Stimulated activated CD8-positive, alpha-beta memory T cell treated with anti-CD3 and anti-CD28 coated beads, Interleukin-7, amount 100 ng/mL, for 4 hours (primary cell): Measurements from ENCODE around the gene TMEM30A.
A peak's percentile ranks its signal among the peaks of the same experiment; 100 is the strongest.

Experiments used
- DNase-seq, 2 donors: peaks; one replicate each; pipeline ENCODE4 v3.0.0-alpha.2; 2020; ENCODE audit warnings: low read depth in 2 of 2

Gene TMEM30A

DNA sequence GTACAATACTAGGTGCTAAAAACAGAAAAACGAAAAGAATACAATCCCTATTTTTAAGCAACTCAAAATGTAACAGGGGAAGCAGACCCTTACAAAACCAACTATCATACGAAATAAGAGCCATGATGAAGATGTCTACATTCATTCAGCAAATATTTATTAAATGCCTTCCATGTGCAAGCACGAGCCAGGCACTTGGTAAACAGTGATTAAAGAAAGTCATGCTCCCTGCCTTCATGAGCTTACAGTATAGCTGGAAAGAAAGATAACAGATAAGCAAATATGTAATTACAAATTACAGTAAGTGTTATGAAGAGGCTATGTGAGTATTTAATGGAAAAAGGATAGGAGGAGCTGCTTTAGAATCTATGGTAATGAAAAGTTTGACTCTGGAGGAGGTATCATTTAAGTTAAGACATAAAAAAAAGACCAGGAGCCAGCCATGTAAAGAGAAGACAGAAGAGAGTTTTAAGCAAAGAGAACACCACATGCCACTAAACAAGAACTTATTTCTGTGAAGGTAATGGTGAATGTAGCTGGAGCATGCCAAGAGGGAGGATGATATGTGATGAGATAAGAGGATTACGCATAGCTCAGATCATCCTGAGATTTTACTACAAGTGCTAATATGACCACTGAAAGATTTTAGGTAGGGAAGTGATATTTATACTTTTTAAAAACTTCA lies 21.7 kb downstream of the TMEM30A start:
- DNase-seq = no peak

DNA sequence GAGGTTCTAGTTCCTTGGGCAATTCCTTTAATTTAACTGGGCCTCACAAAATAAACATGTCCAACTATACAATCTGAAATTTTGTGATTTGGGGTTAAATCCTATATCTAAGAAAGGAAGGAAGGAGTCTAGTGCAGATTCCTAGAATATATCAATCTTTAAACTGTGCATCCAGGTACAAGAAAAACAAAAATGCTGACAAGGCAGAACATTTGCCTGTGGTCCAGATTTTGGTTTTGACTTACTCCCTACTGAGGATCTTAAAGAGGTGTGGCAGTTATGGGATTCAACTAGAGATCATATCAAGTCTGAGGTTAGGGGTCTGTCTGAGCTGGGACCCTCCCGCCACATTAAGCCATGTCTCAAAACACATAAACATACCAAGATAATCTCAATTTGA lies 23.3 kb downstream of the TMEM30A start:
- no peak for DNase-seq

DNA sequence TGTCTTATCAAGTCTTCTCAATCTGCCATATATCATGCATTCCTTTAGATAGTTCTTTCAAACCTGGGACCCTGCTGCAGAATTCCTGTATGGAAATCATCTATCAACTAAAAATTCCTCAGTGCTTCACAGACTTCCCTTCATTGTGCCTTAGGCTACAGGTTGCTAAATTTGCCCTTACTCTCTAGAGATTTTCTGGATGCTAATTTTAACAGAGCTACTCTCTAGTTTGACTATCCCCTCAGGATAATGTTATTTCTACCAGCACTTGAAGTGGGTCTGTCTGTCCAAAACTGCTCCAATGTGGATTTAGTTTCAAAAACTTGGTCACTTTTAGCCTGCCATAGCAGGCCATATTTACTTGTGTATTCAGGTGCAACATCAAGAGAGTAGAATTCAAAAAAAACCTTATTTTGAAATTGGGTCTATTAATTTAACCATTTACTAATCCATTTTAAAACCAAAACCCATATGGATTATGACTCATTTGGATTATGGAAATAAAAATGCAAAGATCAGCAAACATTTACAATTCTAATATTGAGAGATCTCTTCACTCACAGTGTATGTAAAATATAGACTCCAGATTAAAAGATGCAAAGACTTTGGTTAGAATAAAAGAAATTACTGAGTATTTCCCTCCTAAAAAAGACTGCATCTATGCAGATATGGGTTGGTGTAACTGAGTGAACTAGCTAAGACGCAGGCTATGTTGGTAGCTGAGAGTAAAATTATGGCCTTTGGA lies 27.1 kb downstream of the TMEM30A start:
- no peak for DNase-seq

- DNase-seq = no peak
These were observed 34.0 kb downstream of the TMEM30A start for GRCh38 chr6:75250552-75250951.

- no peak for DNase-seq
These were observed 34.8 kb downstream of the TMEM30A start for GRCh38 chr6:75249837-75250236.

- DNase-seq = no peak
These were observed 38.2 kb downstream of the TMEM30A start for GRCh38 chr6:75246386-75246785.

DNA sequence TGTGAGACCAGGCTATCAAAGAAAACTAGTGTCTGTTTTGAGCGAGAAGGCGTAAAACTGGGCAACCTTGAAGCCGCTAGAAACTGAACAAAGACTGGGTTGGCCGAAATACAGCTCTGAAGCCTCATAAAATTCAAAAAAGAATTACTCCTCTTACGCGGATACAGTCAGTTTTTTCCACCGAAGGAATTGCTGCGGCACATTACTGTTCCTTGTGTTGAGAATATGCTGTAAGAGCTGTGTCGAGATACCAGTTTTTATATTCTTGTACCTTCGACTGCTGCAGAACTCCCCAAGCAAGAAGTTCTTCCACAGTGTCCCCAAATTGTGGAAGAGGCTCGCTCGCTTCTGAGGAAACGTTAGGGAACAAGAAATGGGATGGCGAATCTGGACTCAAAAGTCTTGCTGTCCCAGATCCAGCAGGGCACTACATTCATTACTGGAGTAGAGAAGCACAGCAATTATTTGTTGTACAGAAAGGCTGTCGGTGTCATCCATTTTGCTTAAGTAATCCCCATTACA lies 40.5 kb downstream of the TMEM30A start:
- DNase-seq = no peak

- DNase-seq = peak; percentile 74 to 77
These were observed 41.1 kb downstream of the TMEM30A start, which contains the start of gene COX7A2 for GRCh38 chr6:75243333-75244062. COX7A2 (minus strand) TSS chr6:75243801; CDS start chr6:75243734, 67 bp downstream.

- DNase-seq = no peak
These were observed 48.0 kb downstream of the TMEM30A start for GRCh38 chr6:75236630-75237029.

- no peak for DNase-seq
These were observed 49.3 kb downstream of the TMEM30A start for GRCh38 chr6:75235271-75235670.

DNA sequence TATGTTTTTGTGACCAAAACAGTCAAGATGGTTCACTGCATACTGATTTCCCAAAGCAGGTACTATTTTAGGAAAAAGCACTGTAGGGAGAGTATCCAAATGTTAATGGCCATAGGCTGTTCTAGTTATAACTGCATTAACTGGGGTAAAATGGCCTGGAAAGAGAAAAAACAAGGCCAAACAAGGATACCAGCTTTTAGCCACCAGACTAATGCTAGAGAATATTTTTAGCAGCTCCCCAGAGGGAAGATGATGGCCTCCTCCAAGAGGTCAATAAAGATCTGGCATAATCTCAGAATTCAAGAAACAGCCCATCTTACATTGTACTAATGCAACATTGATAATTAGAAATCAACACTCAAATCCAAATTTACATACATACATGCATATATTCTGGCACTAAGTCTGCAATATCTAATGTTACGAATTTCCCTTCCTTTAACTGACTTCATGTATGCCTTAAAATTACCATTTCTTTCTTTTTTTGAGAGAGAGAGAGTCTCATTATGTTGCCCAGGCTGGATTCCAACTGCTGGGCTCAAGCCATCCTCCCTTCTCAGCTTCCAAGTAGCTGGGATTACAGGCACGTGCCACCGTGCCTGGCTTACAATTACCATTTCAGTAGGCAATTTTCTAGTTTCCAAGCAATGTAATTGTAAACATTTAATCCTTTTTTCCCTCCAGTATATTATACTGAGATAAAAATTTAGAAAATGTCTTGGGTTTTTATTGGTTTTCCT lies 50.3 kb downstream of the TMEM30A start:
- no peak for DNase-seq

GRCh38 chr6:75233092-75233615 lies 51.4 kb downstream of the TMEM30A start:
- no peak for DNase-seq

GRCh38 chr6:75230484-75231325 lies 53.9 kb downstream of the TMEM30A start:
- no peak for DNase-seq

DNA sequence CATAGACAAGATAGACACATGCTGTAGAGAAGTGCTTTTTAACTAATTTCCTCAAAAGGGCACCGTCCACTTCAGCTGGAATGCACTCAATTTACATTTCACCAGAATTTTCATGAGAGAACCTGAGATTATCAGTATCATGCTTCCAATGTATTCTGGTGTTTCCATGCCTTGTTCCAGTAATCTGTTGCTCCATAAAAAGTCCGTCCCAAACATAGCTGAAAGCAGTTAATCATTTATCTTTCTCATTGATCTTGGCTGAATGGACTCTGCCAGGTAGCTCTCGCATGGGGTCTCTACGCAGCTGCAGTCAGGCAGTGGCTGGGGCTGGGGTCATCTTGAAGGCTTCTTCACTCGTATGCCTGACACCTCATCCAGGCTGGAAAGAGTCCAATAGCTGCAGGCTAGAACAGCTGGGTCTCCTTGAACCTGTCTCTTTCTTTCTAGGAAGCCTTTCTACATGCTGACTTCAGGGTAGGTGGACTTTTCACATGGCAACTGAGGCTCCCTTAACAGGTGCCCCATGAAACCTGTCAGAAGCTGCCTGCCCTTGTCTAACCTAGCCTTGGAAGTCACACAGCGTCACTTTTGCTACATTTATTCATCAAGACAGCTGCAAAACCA lies 60.2 kb downstream of the TMEM30A start:
- no peak for DNase-seq

GRCh38 chr6:75223428-75223827 lies 61.2 kb downstream of the TMEM30A start:
- DNase-seq = no peak

DNA sequence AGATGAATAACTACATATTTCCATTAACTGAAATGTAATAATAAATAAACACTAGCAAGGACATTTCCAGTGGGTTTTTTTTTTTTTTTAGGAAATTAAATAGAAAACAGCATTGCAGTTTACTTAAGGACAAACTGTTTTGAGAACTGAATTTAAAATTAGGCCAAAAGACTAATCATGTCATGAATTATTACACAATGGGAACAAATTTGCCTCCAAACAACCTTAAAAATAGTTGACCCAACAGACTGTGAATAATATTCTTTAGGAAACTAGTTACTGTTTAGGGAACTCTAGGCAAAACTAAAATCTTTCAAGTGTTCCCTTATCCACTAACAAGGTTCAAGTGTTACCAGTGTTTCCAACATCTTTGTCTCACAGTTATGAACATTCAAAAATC lies 62.3 kb downstream of the TMEM30A start:
- DNase-seq = no peak

DNA sequence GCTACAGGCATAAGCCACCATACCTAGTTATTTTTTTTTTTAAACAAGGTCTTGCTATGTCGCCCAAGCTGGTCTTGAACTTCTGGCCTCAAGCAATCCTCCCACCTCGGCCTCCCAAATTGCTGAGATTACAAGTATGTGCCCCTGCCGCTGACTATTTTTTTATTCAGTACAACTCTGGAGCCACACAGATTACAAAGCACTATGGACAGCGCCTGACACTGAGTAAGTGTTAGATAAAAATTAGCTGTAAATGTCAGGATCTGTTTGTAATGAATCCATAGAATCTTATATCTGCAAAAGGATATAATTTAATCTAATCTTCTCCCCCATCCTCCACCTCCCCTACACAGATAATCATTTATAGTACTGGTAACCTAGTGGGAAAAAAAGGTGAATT lies 63.5 kb downstream of the TMEM30A start:
- no peak for DNase-seq

DNA sequence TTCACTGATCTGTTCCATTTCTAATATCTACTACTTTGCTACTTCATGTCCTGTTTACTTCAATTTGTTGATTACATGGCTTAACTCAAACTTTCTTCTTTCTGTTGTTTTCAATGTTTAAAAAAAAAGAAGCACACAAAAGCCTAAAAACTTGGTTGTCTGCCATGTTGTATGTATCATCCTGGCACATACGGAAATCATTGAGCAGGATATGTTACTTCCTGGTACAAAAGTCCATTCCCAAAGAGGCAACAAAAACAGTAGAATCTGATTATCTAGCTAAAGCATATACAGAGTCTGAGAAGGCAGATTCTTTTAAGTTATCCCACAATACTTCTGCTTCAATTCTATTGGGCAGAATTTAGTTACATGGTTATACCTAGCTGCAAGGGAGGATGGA lies 64.2 kb downstream of the TMEM30A start:
- no peak for DNase-seq

DNA sequence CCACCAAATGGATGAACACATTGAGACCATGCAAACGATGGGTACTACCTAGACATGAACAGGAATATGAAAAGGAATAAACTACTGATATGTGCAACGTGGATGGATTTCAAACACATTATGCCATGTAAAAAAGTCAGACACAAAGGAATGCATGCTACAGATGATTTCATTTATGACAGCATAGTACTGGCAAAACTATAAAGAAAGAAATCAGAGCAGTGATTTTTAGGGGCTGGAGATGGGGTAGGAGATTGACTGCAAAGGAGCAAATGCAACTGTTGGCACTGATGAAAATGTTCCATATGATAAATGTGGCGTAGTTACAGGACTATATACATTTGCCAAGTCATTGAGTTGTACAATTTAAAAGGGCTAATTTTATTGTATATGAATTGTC lies 65.3 kb downstream of the TMEM30A start:
- DNase-seq = no peak

DNA sequence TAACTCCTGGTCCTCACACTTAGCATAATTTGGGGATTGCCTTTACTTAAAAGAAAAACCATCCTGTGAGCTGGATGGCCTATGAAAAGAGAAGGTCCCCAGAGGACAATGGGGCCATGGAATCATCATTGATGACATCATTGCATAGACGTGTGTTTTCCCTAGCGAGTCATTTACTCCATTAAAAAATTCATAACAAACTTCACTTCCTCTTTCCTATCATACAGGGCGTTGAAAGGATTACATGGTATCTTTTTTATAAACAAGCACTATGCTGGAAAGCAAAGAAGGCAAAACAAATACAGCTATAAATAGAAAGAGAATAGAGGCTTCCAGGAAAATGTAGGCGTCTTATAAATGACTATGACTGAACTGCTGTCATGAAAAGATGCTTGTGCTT lies 67.4 kb downstream of the TMEM30A start:
- no peak for DNase-seq
